HG02973 (cell line): ENCODE measurements around the gene CLHC1.
"Not testable (repeated sequence)": the region's sequence is repeated elsewhere in the genome, so short reads cannot be mapped to it uniquely, and the experiment has no call there.

ENCODE experiments used
- ATAC-seq: cut with Tn5 transposase; IDR thresholded peaks from one replicate; pipeline ENCODE4 v1.9.1; 2021; ENCODE audit warnings: moderate library complexity; ENCODE audit not compliant: unreplicated experiment

CLHC1 gene

DNA sequence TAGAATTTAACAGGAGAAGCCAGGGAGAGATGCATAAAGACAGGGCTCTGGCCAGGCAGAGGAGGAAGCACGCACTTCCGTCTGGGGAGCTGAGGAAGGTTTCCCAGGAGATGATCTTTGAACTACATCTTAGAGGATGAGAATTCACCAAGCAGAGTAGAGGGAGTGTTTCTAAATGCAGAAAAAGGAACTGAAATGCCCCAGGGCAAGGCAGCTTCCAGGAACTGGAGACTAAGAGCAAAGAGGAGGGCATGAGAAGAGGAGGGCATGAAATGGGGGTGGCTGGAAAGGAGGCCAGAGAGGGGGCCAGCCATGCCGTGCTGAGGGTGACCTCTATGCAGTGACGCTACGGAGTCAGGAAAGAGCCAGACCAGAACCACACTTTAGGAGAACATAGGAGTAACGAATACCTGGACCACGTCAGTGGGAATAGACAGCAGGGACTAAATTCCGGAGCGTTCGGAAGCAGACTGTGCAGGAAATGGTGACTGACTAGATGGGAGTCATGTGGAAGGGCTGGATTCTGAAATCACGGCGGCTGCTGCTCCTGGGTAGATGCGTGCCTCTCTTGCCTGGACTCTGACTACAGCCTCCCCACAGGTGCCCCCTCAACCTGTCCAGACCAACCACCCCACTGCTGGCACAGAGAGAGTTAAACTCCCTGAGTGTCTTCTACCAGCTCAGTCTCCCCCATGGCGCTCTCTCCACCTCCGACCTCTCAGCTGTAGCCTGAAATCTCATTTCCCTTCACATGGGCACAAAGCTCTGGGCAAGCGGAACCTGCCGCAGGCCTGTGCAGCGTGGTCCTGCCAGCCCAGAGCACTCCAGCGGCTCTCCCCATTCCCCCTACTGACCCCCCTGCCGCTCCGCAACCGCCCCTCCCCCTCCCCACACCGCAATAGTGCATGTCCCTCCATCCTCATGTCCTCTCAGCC lies 94.8 kb downstream of the CLHC1 start:
- ATAC-seq = no peak

DNA sequence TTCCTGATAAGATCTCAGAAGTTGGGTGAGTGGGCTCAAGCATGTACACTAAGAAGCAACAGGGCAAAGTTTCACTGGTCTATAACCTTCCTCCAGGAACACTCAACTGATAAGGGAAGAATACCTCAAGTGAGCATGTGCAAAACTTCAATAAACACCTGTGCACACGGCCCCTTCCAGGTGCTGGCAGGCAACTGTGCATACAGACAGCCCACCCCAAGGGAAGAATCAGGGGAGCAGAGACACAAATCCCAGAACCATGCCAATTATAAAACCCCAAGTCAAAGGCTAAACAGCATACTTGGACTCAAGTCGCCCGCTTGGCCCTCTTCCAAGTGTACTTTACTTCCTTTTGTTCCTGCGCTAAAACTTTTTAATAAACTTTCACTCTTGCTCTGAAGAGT lies 96.0 kb downstream of the CLHC1 start:
- no peak for ATAC-seq

DNA sequence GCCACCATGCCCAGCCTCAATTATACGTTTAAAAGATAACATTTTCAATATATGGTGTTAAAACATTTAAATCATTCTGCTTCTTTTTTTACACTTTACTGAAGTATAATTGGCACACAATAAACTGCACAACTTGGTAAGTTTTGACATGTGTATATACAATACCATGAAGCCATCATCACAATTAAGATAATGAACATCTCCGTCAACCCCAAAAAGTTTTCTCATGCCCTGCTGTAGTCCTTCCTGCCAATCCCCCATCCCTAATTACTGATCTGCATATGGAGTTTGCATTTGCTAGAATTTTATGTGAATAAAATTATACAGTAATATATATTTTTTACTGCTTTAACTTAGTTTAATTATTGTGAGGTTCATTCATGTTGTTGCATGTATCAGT lies 96.6 kb downstream of the CLHC1 start:
- no peak for ATAC-seq

DNA sequence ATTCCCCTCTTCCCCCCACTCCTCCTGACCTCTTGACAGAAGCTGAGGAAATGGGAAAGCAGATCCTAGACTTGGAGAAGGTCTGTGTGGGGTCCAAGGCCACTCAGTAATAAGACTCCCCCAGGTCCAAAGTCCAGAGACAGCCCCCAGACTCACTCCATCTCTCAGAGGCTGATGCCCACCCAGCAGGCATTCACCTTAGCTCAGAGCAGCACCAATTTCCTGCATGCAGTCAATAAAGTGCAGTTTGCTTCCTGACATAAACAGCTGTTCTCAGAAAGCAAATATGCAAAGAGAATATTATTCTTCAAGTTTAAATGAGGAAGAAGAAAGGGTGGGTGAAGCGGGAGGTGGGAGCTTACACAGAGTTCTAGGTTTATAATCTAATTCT lies 97.8 kb downstream of the CLHC1 start:
- peak; percentile 9 for ATAC-seq

DNA sequence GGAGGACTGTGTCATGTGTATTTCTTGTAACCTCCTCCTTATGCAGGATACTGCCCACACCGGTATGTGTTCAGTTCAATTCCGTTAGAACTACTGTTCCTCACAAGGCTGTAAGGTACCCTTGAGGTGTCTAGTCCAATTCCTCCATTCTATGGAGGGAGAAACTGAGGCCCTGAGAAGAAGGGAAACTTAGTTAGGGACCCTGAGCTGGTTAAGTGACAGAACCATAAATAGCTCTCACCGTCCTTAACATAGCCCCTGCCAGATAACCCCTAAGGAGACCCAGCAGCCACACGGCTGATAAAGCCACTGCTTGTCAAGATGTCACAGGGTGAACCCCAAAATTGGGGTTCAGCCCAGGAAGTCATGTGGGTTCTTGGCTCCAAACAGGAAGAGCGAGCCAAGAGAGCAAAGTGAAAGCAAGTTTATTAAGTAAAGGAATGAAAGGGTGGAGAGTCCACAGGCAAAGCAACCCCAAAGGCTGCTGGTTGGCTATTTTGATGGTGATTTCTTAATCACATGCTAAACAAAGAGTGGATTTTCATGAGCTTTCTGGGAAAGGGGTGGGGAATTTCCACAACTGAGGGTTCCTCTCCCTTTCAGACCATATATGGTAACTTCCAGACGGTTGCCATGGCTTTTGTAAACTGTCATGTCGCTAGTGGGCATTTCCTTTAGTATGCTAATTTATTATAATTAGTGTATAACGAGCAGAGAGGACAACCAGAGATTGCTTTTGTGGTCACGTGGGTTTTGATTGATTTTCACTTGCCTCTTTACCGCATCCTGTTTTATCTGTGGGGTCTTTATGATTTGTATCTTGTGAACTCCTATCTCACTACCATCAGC lies 98.4 kb downstream of the CLHC1 start:
- peak; percentile 90 for ATAC-seq

DNA sequence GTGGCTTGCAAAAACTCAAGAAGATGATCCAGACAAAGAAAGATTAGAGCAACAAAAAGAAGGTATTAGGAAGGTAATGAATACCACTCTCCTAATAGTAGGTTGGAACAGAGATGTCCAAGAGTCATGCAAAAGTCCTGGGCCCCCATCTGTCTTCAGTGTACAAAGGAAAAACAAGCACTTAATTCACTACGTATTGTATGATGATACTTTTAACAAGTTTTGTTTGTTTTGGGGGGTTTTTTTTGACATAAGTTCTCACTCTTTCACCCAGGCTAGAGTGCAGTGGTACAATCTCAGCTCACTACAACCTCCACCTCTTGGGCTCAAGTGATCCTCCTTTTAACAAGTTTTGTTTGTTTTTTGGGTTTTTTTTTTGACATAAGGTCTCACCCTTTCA lies 101.2 kb downstream of the CLHC1 start:
- no peak for ATAC-seq

DNA sequence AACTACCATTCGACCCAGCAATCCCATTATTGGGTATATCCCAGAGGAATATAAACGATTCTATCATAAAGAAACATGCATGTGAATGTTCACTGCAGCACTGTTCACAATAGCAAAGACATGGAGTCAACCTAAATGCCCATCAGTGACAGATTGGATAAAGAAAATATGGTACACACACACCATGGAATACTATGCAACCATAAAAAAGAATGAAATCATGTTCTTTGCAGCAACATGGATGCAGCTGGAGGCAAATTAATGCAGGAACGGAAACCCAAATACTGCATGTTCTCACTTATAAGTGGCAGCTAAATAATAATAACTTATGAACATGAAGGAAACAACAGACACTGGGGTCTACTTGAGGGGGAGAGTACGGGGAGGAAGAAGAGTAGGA lies 105.5 kb downstream of the CLHC1 start:
- ATAC-seq = not testable (repeated sequence)
